ENCODE results near the gene EXTL1.
"Not testable (repeated sequence)": the region's sequence is repeated elsewhere in the genome, so short reads cannot be mapped to it uniquely, and the experiment has no call there.

The EXTL1 gene, protein sequence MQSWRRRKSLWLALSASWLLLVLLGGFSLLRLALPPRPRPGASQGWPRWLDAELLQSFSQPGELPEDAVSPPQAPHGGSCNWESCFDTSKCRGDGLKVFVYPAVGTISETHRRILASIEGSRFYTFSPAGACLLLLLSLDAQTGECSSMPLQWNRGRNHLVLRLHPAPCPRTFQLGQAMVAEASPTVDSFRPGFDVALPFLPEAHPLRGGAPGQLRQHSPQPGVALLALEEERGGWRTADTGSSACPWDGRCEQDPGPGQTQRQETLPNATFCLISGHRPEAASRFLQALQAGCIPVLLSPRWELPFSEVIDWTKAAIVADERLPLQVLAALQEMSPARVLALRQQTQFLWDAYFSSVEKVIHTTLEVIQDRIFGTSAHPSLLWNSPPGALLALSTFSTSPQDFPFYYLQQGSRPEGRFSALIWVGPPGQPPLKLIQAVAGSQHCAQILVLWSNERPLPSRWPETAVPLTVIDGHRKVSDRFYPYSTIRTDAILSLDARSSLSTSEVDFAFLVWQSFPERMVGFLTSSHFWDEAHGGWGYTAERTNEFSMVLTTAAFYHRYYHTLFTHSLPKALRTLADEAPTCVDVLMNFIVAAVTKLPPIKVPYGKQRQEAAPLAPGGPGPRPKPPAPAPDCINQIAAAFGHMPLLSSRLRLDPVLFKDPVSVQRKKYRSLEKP

DNA sequence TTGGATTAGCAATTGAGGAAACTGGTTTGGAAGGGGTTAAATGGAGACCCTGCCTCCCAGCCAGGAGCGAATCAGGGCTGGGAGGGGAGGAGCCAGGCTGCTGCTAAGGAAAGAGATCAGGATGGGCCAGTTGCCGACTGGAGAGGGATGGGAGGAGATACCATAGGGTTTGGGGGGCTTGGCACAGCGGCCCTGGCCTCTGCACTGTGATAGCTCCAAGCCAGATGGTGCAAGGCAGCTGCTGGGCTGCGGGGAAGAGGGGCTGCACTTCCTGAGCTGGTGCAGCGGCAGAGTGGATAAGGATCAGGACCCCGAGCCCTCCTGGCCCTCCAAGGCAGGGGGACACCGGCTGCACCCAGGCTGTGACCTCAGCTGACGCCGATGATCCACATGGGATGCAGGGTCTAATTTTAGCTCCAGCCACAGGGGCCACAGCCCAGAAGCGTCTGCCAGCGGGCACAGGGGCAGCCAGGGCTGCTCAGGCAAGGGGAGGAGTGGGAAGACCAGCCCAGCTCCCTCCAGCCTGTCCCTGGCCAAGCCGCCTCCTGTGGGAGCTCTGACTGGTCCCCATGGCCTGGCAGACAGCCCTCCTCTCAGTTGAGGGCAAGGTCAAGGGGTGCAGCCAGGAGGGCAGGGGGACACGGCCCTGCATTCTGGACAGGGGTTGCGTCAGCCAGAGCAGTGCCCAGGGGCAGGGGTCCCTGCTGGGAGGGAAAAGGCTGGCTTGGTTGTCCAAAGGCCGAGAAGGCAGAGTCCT, at the start of gene EXTL1:
Gene EXTL1, plus strand, starts transcription at position 129 of the 757 bp plus-strand sequence. CDS start 872 bp downstream, outside the sequence.
- DNase-seq (ENCODE audit: low read depth in 3 of 3) = no peak

DNA sequence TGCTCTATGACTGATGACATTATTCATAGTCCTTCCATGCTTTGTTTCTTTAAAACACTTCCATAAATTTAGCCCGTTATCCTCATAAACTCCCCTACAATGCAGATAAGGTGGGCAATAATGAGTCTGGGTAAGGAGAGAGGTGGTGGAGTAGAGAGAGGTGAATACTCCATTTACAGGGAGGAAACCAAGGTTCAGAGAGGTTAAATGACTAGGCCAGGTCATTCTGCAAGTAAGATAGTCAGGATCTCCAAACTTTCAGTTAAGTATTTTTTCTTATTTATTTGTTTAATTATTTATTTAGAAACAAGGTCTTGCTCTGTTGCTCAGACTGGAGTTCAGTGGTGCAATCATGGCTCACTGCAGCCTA, 49.8 kb upstream of the EXTL1 start:
- no peak for DNase-seq (ENCODE audit: low read depth in 3 of 3)

DNA sequence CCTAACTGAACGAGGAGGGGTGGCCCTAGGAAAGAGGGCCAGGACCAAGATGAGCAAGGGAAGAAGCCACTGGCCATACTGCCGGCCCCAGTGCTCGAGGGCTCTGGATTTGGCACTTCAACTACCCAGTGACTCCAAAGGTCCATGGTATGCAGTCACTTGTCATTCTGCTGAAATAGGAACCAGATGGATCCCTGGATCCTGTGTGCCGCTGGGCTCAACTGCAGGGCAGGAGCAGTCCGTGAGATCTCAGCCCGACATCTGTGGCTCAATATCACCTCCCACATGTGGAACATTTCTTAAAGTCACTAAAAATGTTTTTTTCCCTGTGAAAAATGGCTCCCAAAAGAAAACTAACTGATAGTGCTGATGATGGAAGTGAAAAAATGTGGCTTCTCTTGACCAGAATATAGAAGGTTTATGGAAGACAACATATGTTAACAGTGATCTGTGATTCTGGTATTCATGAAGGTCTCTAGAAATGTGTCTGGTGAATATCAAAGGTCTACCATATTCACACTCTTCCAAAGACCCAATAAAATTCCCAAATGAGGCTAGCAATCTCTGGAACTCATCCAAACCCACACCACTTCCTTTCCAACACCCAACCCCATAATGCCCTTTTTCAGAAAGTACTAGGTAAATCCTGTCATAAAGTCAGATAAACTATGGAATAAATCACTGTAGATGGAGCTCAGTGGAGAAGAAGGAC, 47.8 kb upstream of the EXTL1 start:
- no peak for DNase-seq (ENCODE audit: low read depth in 3 of 3)

GRCh38 chr1:25977801-25978200, 43.8 kb upstream of the EXTL1 start:
- no peak for DNase-seq (ENCODE audit: low read depth in 3 of 3)

GRCh38 chr1:25978403-25978802, 43.2 kb upstream of the EXTL1 start:
- no peak for DNase-seq (ENCODE audit: low read depth in 3 of 3)

DNA sequence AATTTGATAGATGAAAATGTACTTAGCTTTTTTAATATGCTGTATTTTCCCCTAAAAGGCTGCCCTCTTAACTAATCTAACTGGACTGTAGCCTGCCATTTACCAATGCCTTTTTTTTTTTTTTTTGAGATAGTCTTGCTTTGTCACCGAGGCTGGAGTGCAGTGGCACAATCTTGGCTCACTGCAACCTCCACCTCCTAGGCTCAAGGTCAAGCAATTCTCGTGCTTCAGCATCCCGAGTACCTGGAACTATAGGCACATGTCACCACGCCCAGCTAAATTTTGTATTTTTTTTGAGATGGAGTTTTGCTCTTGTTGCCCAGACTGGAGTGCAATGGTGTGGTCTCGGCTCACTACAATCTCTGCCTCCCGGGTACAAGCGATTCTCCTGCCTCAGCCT, 42.4 kb upstream of the EXTL1 start:
- no peak for DNase-seq (ENCODE audit: low read depth in 3 of 3)

- no peak for DNase-seq (ENCODE audit: low read depth in 3 of 3)
Measured at GRCh38 chr1:25985171-25985570, 36.4 kb upstream of the EXTL1 start.

GRCh38 chr1:25985670-25986069, 35.9 kb upstream of the EXTL1 start:
- DNase-seq (ENCODE audit: low read depth in 3 of 3) = no peak

DNA sequence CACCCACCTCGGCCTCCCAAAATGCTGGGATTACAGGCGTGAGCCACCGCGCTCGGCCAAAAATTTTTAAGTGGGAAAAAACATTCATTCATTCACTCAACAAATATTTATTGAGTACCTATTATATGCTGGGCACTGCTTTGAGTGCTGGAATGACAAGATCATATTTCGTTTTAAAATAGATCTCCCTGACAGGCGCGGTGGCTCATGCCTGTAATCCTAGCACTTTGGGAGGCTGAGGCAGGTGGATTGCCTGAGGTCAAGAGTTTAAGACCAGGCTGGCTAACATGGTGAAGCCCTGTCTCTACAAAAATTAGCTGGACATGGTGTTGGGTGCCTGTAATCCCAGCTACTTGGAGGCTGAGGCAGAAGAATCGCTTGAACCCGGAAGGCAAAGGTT, 34.8 kb upstream of the EXTL1 start:
- not testable (repeated sequence) for DNase-seq (ENCODE audit: low read depth in 3 of 3)

GRCh38 chr1:25987951-25988350, 33.6 kb upstream of the EXTL1 start:
- DNase-seq (ENCODE audit: low read depth in 3 of 3) = no peak

GRCh38 chr1:25989440-25990234, 31.9 kb upstream of the EXTL1 start:
- no peak for DNase-seq (ENCODE audit: low read depth in 3 of 3)

DNA sequence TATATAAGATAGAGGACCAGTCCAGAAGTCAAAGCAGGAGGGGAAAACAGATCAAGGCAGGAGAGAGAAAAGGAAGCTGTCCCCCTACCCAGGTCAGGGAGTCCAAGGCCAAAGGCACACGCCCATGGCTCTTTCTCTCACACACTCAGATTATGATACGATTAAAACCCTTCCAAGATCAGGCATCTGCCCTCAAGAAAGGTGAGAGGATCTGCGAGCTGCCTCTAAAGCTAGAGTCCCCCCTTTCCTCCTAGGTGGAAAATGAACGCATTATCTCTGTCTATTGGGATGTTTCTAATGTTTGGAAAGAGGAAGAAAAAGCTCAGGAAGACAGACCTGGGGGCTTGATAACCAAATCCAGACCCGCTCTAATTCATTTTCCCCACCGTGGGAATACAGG, 31.3 kb upstream of the EXTL1 start:
- DNase-seq (ENCODE audit: low read depth in 3 of 3) = no peak

DNA sequence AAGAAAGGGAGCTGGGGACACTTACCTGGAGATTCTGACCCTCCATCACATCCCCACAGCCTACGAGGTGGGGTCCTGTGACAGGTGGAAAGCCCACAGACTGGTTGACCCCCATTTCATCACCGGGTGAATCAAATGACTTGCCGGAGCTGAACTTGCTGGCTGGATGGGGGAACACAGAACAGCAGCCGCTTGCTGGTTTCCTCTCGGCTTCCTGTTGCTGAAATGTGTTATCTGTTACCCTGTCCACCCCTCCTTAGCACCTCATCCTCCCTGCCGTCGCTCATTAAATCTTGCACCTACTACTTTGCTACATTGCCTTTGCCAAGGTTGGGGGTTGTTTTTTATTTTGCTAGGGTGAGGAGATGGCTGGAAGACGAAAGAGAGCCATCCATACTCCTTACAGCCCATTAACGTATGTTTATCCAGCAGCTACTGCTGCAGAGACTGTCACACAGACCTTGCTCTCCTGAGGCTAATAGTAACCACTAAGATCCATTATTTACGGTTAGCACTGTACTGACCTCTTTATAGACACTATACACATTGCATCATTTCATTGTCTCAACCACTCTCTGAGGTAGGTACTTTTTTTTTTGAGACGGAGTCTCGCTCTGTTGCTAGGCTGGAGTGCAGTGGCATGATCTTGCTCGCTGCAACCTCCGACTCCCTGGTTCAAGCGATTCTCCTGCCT, 30.7 kb upstream of the EXTL1 start:
- DNase-seq (ENCODE audit: low read depth in 3 of 3) = no peak

DNA sequence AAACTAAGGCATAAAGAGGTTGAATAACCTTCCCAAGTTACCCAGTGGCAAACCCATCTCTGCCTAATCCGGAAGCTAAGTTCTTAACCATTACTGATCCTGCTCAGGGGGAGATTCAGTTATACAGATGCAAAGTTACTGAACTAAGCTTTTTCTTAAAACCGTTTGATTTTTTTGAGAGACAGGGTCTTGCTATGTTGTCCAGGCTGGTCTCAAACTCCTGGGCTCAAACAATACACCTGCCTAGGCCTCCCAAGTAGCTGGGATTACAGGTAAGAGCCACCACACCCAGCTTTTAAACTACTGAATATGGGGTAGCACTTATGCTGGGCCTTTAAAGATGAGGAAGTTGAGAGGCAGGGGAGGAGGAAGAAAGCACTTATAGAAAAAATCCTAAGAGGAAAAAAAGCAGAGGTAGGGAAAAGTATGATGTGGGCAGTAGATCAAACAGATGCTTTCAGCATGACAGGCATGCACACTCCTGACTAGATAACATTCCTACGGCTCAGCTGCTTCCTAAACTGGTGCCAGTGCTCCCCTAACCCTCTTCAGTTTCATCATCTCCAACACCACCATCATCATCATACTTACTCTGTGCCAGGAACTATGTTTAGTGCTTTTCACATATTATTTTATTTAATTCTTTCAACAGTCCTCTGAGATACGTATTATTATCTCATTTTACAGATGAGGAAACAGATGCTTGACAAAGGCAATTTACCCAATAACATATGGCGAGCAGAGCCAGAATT, 29.5 kb upstream of the EXTL1 start:
- DNase-seq (ENCODE audit: low read depth in 3 of 3) = no peak

GRCh38 chr1:25992689-25993171, 28.8 kb upstream of the EXTL1 start:
- DNase-seq (ENCODE audit: low read depth in 3 of 3) = no peak

DNA sequence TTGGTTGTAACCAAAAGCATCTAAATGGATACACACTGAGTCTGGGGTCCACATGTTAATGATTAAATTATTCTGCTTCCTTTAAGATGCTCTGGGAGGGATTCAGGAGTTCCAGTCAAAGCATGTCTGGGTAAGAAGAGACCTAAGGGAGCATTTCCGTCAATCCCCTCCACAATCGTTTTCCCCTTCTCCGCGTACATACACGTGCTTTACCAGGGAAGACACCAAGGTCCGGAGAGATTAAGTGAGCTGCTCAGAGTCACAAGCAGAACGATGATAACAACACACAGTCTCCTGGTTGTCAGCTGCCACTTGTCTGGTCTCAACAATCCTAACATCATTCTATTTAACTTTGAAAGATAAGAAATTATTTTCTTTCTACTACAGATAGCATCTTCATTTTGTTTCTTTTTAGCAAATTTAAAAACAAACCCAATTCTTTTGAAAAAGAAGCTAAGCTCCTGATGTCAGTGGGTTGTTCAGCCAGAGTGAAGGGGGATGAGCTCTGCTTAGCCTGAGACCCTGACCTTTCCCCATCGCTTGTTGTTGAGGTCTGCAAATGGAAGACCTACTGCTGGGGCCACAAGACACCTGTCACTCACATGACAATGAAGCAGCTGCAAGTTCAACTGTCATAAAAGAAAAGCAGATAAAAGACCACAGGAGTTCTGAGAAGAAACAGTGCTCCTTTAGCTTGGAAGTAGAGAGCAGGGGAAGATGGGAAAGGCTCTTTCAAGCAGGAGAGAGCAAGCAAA, 28.2 kb upstream of the EXTL1 start:
- DNase-seq (ENCODE audit: low read depth in 3 of 3) = no peak

DNA sequence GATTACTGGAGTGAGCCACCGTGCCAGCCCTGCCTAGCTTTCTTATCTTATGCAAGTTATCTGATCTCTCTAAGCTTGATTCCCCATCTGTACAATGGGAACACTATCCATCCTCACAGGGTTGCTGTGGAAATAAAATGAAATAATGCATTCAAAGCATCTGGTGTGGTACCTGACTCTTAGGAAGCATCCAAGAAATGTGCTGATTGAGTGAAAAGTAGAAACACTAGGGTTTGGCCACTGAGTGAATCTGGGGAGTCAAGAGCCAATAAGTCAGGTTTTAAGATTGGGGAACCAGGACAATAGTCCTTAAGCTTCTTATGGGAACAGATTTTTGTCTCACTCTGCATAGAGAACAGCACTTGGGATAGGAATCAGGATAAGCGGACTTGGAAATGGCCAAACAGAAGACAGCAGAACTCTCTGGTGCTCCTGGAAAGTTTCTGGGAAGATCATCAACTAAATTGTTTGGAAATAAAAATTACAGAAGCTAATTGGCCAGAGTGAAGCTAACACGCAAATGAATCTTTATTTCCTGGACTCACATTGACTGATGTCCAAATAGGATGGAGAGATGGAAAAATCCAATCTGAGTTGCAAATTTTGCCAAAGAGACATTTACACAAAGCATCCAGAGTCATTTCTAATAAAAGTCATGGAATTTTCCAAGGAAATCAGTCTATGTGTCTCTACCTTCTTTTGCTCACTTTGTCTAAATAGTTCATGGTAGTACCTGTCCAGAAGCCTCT, 27.0 kb upstream of the EXTL1 start:
- DNase-seq (ENCODE audit: low read depth in 3 of 3) = no peak

Measured in stimulated activated CD4-positive, alpha-beta T cell treated with anti-CD3 and anti-CD28 coated beads, TNF-alpha, amount 100 ng/mL, for 48 hours (primary cell).